AG04450 (cell line): ENCODE results near the gene CERKL. TPM values are rescaled to one million over a fixed set of nuclear protein-coding genes. Genes with fewer than 3 reads are reported as not detected.

Source experiments
- CTCF ChIA-PET: fragments of 300-600, 350-600 bp; formaldehyde crosslinking; extraction: SDS; loops from one replicate; lab custom pipeline; 2022; ENCODE audit warnings: antibody characterized with exemption, inconsistent platforms; lab: Charles Lee
- POLR2A ChIA-PET: fragments of 350-600 bp; formaldehyde crosslinking; extraction: SDS; loops from one replicate; lab custom pipeline; 2021; ENCODE audit warnings: antibody characterized with exemption, inconsistent platforms; lab: Yijun Ruan, JAX
- DNase-seq: peaks from one replicate; pipeline ENCODE4 v3.0.0-alpha.2; 2011; ENCODE audit warnings: low read depth, low spot score
- H3K27ac ChIP-seq: one replicate; pipeline ENCODE4 v1.5.1; 2012; ENCODE audit warnings: low read depth, low read length, control low read depth
- H3K27me3 ChIP-seq: one replicate; pipeline ENCODE4 v1.6.0; 2012; ENCODE audit warnings: low read length; ENCODE audit not compliant: control insufficient read depth, insufficient read depth
- H3K4me3 ChIP-seq: 2 replicates; pipeline ENCODE4 v1.5.1; 2011; ENCODE audit warnings: mild to moderate bottlenecking, low read depth, low read length, control low read depth
- H3K9me3 ChIP-seq: 2 replicates; pipeline ENCODE4 v1.5.1; 2012; ENCODE audit warnings: low read length; ENCODE audit not compliant: control insufficient read depth, insufficient read depth
- CTCF ChIP-seq: IDR thresholded peaks from 2 replicates; pipeline ENCODE4 v1.5.1; 2011; ENCODE audit warnings: low read depth, low read length, control low read depth, inconsistent platforms
- polyA plus RNA-seq: library from polyadenylated mRNA; depleted of rRNA; stranded (reverse); fragments of >200 nt; gene quantifications from 2 replicates; pipeline ENCODE4 v1.2.3, GENCODE V29; 2011

The CERKL gene
- polyA plus RNA-seq, 1 experiment = 0.09 TPM

- DNase-seq = no peak
- ChIA-PET CTCF (no interaction called here), POLR2A (no interaction called here)
- TF ChIP-seq CTCF = no peak
- no peaks in the 10 kb centered on the region for H3K9me3 ChIP-seq
- H3K27me3 ChIP-seq = peaks cover 3% of the 10 kb centered on the region
- H3K4me3 ChIP-seq = no peak overlapping the region
- no peak overlapping the region for H3K27ac ChIP-seq
Measured at GRCh38 chr2:181588546-181588945, 68.4 kb downstream of the CERKL start.

DNA sequence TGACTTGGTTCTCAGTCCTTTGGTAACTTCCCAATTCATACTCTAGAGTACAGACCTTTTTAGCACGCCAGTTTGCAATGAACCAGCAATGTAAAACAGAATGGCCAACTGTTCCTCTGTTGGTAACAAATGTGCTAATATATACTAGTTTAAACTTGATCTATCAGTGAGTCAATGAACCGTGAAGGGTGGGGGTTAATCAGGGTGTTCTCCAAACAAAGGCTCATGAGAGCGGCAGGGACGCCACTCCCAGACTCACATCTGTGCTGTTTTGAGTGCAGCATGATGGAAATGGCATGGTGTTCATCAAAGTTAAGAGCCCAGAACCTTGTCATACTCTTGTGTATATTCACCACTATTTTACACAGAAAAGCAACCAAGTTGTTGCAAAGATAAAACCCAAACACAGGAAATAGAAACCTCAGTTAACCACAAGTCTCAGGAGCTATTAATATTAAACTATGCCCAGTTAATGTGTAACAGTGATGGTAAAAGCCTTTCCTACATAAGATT, 70.3 kb downstream of the CERKL start:
- POLR2A ChIA-PET = no interaction called here

GRCh38 chr2:181585732-181586131, 71.2 kb downstream of the CERKL start:
- ChIA-PET CTCF (interaction anchor here (1.0 to 2.3 kb wide), 3 partner anchors 13 to 130 kb away, joined by 3 to 6 read pairs (median 3); no protein-coding TSS in a partner anchor), POLR2A (no interaction called here)
- DNase-seq = no peak
- Histone ChIP-seq H3K9me3 (no peaks in the 10 kb centered on the region), H3K27ac (no peak overlapping the region), H3K4me3 (no peak overlapping the region), H3K27me3 (peaks cover 3% of the 10 kb centered on the region)
- TF ChIP-seq CTCF = no peak

More for the DNA sequence above, 70.3 kb downstream of the CERKL start:
- H3K4me3 ChIP-seq = no peak overlapping the region
- H3K9me3 ChIP-seq = no peaks in the 10 kb centered on the region
- H3K27ac ChIP-seq = no peak overlapping the region
- no peak for TF ChIP-seq CTCF
- no peak for DNase-seq
- CTCF ChIA-PET = no interaction called here
- H3K27me3 ChIP-seq = peaks cover 3% of the 10 kb centered on the region

- ChIA-PET POLR2A (no interaction called here), CTCF (no interaction called here)
- TF ChIP-seq CTCF = no peak
- peaks cover 3% of the 10 kb centered on the region for H3K27me3 ChIP-seq
- DNase-seq = no peak
- no peaks in the 10 kb centered on the region for H3K9me3 ChIP-seq
- no peak overlapping the region for H3K27ac ChIP-seq
- no peak overlapping the region for H3K4me3 ChIP-seq
Measured at GRCh38 chr2:181581534-181581933, 75.4 kb downstream of the CERKL start.

- CTCF ChIA-PET = interaction anchor here (2.9 kb wide), 1 partner anchor 137 kb away, joined by 7 read pairs; no protein-coding TSS in a partner anchor
- POLR2A ChIA-PET = no interaction called here
- no peak for TF ChIP-seq CTCF
- no peak for DNase-seq
- no peak overlapping the region for H3K4me3 ChIP-seq
- no peak overlapping the region for H3K27ac ChIP-seq
- H3K9me3 ChIP-seq = no peaks in the 10 kb centered on the region
- no peaks in the 10 kb centered on the region for H3K27me3 ChIP-seq
Measured at GRCh38 chr2:181578829-181579228, 78.1 kb downstream of the CERKL start.
